KOPT-K1 (cell line): ENCODE results near the gene SUGP1.

Experiments used
- H3K27ac ChIP-seq: fragments of 200-600 bp; sonication (generic); 2 replicates; pipeline ENCODE4 v1.5.1; 2016; ENCODE audit warnings: antibody characterized with exemption, mild to moderate bottlenecking, low read depth, low read length; ENCODE audit not compliant: poor library complexity, severe bottlenecking
- H3K36me3 ChIP-seq: fragments of 200-600 bp; sonication (generic); 2 replicates; pipeline ENCODE4 v1.5.1; 2017; ENCODE audit warnings: antibody characterized with exemption, mild to moderate bottlenecking, low read length, moderate library complexity; ENCODE audit not compliant: insufficient read depth
- H3K9me3 ChIP-seq: fragments of 200-600 bp; sonication (generic); 2 replicates; pipeline ENCODE4 v1.5.1; 2017; ENCODE audit warnings: antibody characterized with exemption, low read length, mild to moderate bottlenecking; ENCODE audit not compliant: insufficient read depth, poor library complexity, severe bottlenecking

SUGP1 gene

GRCh38 chr19:19347401-19348110 lies 27.2 kb upstream of the SUGP1 start:
- Histone ChIP-seq H3K36me3 (peaks cover 100% of the 10 kb centered on the region), H3K27ac (no peak overlapping the region)

DNA sequence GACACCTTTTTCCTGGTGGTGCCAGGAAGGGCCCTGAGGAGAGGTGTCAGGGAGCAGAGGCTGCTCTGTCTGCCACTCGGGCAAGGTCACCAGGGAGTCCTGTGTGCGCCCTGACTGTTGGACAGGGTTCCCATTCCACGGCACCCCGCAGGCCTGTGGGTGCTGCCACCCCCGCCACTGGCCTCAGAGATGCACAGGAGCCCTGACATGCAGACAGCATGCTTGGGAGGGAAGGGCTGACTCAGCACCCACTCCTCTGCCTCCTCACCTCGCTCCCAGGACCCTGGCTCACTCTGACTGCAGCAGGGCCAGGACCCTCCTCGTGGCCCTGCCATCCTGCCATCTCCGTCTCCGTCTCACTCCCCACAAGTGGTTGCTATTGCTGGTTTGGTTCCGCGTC lies 25.7 kb upstream of the SUGP1 start:
- Histone ChIP-seq H3K9me3 (no peaks in the 10 kb centered on the region), H3K27ac (no peak overlapping the region), H3K36me3 (peaks cover 100% of the 10 kb centered on the region)

More at GRCh38 chr19:19347401-19348110, 27.2 kb upstream of the SUGP1 start:
- H3K9me3 ChIP-seq, result no peaks in the 10 kb centered on the region

DNA sequence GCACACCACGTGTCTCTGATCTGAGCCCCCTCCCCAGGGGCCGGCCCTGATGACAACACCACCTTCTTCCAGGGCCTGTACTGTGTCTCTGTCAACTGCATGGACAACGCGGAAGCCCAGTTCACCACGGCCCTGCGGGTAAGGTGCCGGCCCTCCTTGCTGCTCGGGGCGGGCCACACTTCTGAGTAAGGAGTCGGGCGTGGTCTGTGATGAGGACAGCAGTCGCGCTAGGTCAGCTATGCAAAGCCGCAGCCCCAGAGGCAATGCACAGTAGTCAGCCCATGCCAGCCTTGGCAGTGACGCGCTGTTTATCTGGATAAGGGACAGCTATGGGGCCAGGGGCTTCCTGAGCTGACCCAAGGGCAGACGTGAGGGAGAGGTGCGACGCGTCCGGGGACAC lies 24.9 kb upstream of the SUGP1 start:
- H3K9me3 ChIP-seq, result no peaks in the 10 kb centered on the region
- H3K27ac ChIP-seq, result no peak overlapping the region
- H3K36me3 ChIP-seq, result peaks cover 98% of the 10 kb centered on the region

- peaks cover 91% of the 10 kb centered on the region for H3K36me3 ChIP-seq
These were observed 23.5 kb upstream of the SUGP1 start for GRCh38 chr19:19343762-19344161.

DNA sequence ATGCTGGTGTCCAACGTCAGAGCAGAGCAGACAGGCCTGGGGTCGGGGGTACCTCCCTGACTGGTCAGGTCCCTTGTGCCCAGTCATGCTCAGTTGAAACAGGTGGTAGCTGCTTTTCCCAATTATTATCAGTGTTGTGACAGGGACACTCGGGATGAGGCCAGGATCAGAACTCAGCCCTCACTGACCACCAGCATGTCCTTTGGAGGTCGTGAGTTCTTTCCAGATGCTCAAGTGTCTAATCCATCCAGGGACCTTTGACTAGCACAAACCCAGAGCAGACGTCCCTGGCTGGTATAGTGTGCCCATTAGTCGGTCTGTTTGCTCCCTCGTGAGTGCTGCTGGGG lies 22.7 kb upstream of the SUGP1 start:
- peaks cover 91% of the 10 kb centered on the region for H3K36me3 ChIP-seq
- H3K9me3 ChIP-seq, result no peaks in the 10 kb centered on the region
- H3K27ac ChIP-seq, result no peak overlapping the region

More at GRCh38 chr19:19343762-19344161, 23.5 kb upstream of the SUGP1 start:
- no peaks in the 10 kb centered on the region for H3K9me3 ChIP-seq
- no peak overlapping the region for H3K27ac ChIP-seq

GRCh38 chr19:19342086-19343015 lies 22.0 kb upstream of the SUGP1 start:
- Histone ChIP-seq H3K9me3 (no peaks in the 10 kb centered on the region), H3K36me3 (peaks cover 91% of the 10 kb centered on the region), H3K27ac (no peak overlapping the region)

- Histone ChIP-seq H3K9me3 (no peaks in the 10 kb centered on the region), H3K36me3 (peaks cover 91% of the 10 kb centered on the region), H3K27ac (no peak overlapping the region)
These were observed 20.7 kb upstream of the SUGP1 start for GRCh38 chr19:19341026-19341425.

GRCh38 chr19:19338082-19338481 lies 17.8 kb upstream of the SUGP1 start:
- Histone ChIP-seq H3K36me3 (peaks cover 91% of the 10 kb centered on the region), H3K27ac (no peak overlapping the region), H3K9me3 (no peaks in the 10 kb centered on the region)

DNA sequence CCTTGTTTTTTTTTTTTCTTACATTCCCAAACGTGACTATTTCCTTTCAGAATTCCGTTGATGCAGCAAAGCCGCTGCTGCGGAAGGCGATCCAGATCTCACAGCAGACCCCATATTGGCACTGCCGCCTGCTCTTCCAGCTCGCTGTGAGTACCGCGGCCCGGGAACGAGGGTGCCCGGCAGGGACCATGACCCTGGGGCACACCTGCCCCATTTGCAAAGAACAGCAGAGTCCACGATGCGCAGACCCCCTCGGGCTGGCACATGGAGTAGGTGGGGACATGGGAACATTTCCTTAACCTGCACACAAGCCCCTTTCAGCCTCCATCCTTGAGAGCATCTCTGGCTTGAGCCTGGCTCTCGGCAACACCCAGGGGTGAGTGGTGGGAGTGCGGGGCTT lies 16.8 kb upstream of the SUGP1 start:
- no peaks in the 10 kb centered on the region for H3K9me3 ChIP-seq
- H3K27ac ChIP-seq, result no peak overlapping the region
- H3K36me3 ChIP-seq, result peaks cover 91% of the 10 kb centered on the region

- Histone ChIP-seq H3K9me3 (no peaks in the 10 kb centered on the region), H3K27ac (no peak overlapping the region), H3K36me3 (peaks cover 91% of the 10 kb centered on the region)
These were observed 16.3 kb upstream of the SUGP1 start for GRCh38 chr19:19336597-19336996.

- Histone ChIP-seq H3K36me3 (peaks cover 91% of the 10 kb centered on the region), H3K27ac (no peak overlapping the region), H3K9me3 (no peaks in the 10 kb centered on the region)
These were observed 15.3 kb upstream of the SUGP1 start for GRCh38 chr19:19335408-19336158.

GRCh38 chr19:19334989-19335344 lies 14.7 kb upstream of the SUGP1 start:
- Histone ChIP-seq H3K27ac (no peak overlapping the region), H3K36me3 (peaks cover 96% of the 10 kb centered on the region), H3K9me3 (no peaks in the 10 kb centered on the region)

GRCh38 chr19:19334063-19334988 lies 14.0 kb upstream of the SUGP1 start:
- peaks cover 99% of the 10 kb centered on the region for H3K36me3 ChIP-seq

DNA sequence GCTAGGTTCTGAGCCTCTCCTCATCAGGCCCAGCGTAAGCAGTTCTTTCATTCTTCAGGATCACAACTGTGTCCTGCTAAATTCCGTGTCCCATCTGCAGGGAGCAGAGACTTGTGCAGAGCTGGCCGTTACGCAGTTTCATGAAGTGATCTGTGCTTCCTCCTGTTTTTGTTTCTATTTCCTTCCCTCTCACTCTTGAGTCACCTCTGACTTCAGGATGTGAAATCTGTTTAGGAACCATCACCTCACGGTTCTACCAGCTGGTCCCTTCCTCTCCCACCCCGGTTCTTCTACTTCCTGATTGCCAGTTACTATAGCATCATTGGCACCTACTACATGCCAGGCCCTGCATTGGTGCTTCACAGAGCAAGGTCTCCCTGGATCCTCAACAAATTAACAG lies 8.8 kb upstream of the SUGP1 start:
- no peaks in the 10 kb centered on the region for H3K9me3 ChIP-seq
- peaks cover 87% of the 10 kb centered on the region for H3K36me3 ChIP-seq
- no peak overlapping the region for H3K27ac ChIP-seq

More at GRCh38 chr19:19334063-19334988, 14.0 kb upstream of the SUGP1 start:
- no peaks in the 10 kb centered on the region for H3K9me3 ChIP-seq
- no peak overlapping the region for H3K27ac ChIP-seq
